ENCODE data around the gene OARD1. TPM values are rescaled to one million over a fixed set of nuclear protein-coding genes. Genes with fewer than 3 reads are reported as not detected.

The OARD1 gene
- total RNA-seq, 4 donors from 2014 or later = 12.3 to 25.6 (median 17.3) TPM

DNA sequence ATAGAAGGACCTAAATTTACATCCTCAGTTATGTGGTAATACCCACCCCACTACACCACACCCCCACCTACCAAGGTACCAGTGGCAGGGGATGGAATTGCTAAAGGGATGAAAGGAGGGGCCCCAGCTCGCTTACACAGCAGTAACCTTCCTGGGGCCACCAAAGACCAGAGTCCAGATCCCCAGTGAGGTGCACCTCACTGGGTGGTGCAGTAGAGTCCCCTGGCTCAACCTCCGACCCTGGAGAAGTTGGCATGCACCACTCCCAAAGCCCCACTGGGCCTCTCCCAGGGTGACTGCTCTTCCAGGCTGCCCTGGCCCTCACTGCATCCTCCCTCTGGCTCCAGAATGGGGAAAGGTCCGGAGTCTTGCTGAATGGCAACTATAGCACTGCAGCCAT lies 34.0 kb downstream of the OARD1 start:
- Histone ChIP-seq H3K27ac (no peak overlapping the region), H3K4me1 (no peaks in the 10 kb centered on the region), H3K27me3 (no peaks in the 10 kb centered on the region), H3K9me3 (no peaks in the 10 kb centered on the region), H3K4me3 (no peak overlapping the region), H3K36me3 (peaks cover 0 to 11% (median 0%) of the 10 kb centered on the region in 3 donors)
- no peak for DNase-seq (ENCODE audit: low spot score in 2 of 2)
- TF ChIP-seq CTCF (IDR thresholded peaks at IDR 0.05) (no peak), POLR2A (IDR thresholded peaks at IDR 0.05) (no peak), EP300 (IDR thresholded peaks at IDR 0.05) (no peak)
- WGBS, 2 donors = 79 to 96% methylated on average over 2 to 3 of the region's 3 CpGs

DNA sequence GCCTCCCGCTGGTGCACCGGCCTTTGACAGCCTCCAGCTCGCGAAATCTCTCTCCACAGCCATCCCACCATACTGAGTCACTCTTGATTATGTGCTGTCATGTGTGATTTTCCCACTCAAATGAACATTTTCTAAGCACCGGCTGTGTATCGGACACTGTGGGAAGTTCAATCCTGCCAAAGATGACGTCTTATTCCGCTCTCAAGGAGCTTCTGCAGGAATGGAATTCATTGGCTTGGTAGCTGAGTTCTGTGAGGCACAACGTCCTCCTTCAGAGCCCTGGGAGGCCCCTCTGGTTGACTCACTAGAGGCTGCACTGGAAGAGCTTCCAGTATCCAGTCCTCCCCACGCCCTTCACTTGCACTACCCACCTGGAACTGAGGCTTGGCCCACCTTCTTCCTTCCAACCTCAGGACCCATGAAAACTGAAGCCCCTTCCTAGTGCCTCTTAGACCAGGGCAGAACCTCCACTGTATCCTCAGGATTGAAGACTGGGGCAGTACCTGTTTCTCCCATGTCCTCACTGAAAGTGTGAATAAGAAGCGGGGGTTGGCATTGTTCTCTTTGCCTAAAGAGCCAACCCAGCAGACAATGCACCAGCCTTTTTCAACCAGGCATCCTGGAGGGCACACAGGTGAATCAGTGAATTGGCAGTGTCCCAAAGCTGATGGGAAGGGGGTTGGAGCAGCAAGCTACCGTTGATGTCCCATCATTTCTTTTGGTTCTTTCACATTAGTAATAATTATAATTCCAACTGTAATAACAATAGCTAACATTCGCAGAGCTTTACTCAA lies 34.9 kb downstream of the OARD1 start:
- Histone ChIP-seq H3K4me3 (no peak overlapping the region), H3K4me1 (no peaks in the 10 kb centered on the region), H3K27me3 (no peaks in the 10 kb centered on the region), H3K9me3 (no peaks in the 10 kb centered on the region), H3K36me3 (peaks cover 0 to 10% (median 0%) of the 10 kb centered on the region in 3 donors), H3K27ac (no peak overlapping the region)
- 84 to 86% methylated on average over 13 of the region's 13 CpGs for WGBS, 2 donors
- DNase-seq (ENCODE audit: low spot score in 2 of 2) = no peak
- TF ChIP-seq EP300 (IDR thresholded peaks at IDR 0.05) = no peak

DNA sequence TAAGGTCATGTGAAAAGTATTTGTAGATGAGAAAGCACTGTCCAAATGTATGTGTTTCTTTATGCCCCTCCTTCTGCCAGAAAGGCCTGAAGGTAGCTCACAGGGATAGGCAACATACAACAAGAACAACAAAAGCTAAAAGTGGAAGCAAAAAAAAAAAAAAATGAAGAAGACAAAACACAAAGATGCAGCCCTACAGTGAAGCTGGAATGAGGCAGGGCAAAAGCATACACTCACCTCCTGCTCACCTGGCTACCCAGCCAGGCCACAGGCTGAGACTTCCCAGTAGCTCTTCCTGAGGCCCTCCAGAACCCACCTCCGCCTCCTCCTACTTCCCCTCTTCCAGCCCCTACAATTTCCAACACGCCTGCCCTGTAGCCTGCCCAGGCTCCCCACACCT lies 35.6 kb downstream of the OARD1 start:
- DNase-seq (ENCODE audit: low spot score in 2 of 2) = no peak
- Histone ChIP-seq H3K27ac (no peak overlapping the region), H3K36me3 (peaks cover 0 to 6% (median 0%) of the 10 kb centered on the region in 3 donors), H3K9me3 (no peaks in the 10 kb centered on the region), H3K4me1 (no peaks in the 10 kb centered on the region), H3K4me3 (no peak overlapping the region), H3K27me3 (no peaks in the 10 kb centered on the region)
- TF ChIP-seq POLR2A (IDR thresholded peaks at IDR 0.05) (no peak), CTCF (IDR thresholded peaks at IDR 0.05) (no peak), EP300 (IDR thresholded peaks at IDR 0.05) (no peak)
- WGBS, 2 donors = 93 to 96% methylated on average over 2 of the region's 2 CpGs

GRCh38 chr6:41036186-41036585 lies 36.0 kb downstream of the OARD1 start:
- Histone ChIP-seq H3K27ac (no peak overlapping the region), H3K9me3 (no peaks in the 10 kb centered on the region), H3K4me3 (no peak overlapping the region), H3K36me3 (peaks cover 0 to 6% (median 0%) of the 10 kb centered on the region in 3 donors), H3K27me3 (no peaks in the 10 kb centered on the region), H3K4me1 (no peaks in the 10 kb centered on the region)
- WGBS, 2 donors = 55 to 57% methylated on average over 3 of the region's 3 CpGs
- TF ChIP-seq POLR2A (IDR thresholded peaks at IDR 0.05) = no peak
- no peak for DNase-seq (ENCODE audit: low spot score in 2 of 2)

DNA sequence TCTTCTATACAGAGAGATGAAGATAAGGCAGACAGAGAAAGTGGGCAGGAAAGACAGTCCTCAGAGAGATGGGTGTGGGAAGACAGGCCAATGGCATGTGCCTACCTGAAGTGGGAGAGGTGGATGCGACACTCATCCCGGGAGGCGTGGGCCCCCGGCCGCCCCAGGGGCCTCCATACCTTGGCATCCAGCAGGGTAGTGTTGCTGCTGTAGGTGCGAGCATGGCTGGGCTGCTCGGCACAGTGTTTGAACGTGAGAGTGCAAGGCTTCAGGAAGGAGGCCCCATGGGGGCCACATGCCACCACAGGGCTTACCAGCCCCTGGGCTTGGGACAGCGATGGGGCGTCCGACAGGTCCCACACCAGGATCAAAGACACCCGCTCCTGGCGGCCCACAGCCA lies 38.4 kb downstream of the OARD1 start:
- DNase-seq (ENCODE audit: low spot score in 2 of 2) = no peak
- Histone ChIP-seq H3K27ac (no peak overlapping the region), H3K9me3 (no peaks in the 10 kb centered on the region), H3K36me3 (peaks cover 0 to 6% (median 0%) of the 10 kb centered on the region in 3 donors), H3K4me1 (peaks cover 0 to 3% (median under 1%) of the 10 kb centered on the region in 4 donors), H3K4me3 (no peak overlapping the region), H3K27me3 (no peaks in the 10 kb centered on the region)
- 86 to 90% methylated on average over 11 to 13 of the region's 13 CpGs for WGBS, 2 donors
- TF ChIP-seq POLR2A (IDR thresholded peaks at IDR 0.05) (no peak), EP300 (IDR thresholded peaks at IDR 0.05) (no peak), CTCF (IDR thresholded peaks at IDR 0.05) (no peak)

- Histone ChIP-seq H3K36me3 (peaks cover 0 to 6% (median 0%) of the 10 kb centered on the region in 3 donors), H3K27ac (no peak overlapping the region), H3K27me3 (no peaks in the 10 kb centered on the region), H3K9me3 (no peaks in the 10 kb centered on the region), H3K4me3 (no peak overlapping the region), H3K4me1 (peaks cover 0 to 11% (median 8%) of the 10 kb centered on the region in 4 donors)
- WGBS, 2 donors = 95 to 97% methylated on average over 15 of the region's 15 CpGs
- DNase-seq (ENCODE audit: low spot score in 2 of 2) = no peak
- TF ChIP-seq POLR2A (IDR thresholded peaks at IDR 0.05) (no peak), CTCF (IDR thresholded peaks at IDR 0.05) (no peak), EP300 (IDR thresholded peaks at IDR 0.05) (no peak)
Observed at GRCh38 chr6:41032830-41033229, 39.3 kb downstream of the OARD1 start.
